ENCODE data around the gene AK3.

DNA sequence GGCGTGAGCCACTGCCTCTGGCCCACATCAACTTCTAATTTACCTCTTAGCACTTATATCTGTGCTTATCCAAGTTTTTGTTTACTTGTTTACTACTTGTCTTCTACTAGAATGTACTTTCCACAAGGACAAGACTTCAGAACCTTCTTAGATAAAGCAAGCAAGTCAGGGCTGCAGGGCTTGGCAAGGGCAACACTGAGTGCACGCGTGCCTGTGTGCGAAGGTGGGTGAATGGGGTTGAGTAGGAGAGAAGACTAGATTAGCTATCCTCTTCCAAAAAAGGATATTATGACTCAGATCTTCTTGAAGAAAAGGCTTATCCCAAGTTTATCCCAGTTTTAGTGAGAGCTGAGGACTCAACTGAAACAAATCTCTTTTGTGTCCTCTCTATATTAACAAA, 19.3 kb downstream of the AK3 start:
- TF ChIP-seq, protein P1, sequence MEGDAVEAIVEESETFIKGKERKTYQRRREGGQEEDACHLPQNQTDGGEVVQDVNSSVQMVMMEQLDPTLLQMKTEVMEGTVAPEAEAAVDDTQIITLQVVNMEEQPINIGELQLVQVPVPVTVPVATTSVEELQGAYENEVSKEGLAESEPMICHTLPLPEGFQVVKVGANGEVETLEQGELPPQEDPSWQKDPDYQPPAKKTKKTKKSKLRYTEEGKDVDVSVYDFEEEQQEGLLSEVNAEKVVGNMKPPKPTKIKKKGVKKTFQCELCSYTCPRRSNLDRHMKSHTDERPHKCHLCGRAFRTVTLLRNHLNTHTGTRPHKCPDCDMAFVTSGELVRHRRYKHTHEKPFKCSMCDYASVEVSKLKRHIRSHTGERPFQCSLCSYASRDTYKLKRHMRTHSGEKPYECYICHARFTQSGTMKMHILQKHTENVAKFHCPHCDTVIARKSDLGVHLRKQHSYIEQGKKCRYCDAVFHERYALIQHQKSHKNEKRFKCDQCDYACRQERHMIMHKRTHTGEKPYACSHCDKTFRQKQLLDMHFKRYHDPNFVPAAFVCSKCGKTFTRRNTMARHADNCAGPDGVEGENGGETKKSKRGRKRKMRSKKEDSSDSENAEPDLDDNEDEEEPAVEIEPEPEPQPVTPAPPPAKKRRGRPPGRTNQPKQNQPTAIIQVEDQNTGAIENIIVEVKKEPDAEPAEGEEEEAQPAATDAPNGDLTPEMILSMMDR (IDR thresholded peaks at IDR 0.05 in 2 of 3, conservative IDR thresholded peaks at IDR 0.05 in 1 of 3; ENCODE audit: control insufficient read depth in 2 of 3, extremely low read depth in 1 of 3, insufficient read depth in 1 of 3, low read depth in 3 of 3, low read length in 3 of 3) = no peak
- TF ChIP-seq, protein P2, sequence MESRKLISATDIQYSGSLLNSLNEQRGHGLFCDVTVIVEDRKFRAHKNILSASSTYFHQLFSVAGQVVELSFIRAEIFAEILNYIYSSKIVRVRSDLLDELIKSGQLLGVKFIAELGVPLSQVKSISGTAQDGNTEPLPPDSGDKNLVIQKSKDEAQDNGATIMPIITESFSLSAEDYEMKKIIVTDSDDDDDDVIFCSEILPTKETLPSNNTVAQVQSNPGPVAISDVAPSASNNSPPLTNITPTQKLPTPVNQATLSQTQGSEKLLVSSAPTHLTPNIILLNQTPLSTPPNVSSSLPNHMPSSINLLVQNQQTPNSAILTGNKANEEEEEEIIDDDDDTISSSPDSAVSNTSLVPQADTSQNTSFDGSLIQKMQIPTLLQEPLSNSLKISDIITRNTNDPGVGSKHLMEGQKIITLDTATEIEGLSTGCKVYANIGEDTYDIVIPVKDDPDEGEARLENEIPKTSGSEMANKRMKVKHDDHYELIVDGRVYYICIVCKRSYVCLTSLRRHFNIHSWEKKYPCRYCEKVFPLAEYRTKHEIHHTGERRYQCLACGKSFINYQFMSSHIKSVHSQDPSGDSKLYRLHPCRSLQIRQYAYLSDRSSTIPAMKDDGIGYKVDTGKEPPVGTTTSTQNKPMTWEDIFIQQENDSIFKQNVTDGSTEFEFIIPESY (IDR thresholded peaks at IDR 0.05) = no peak
- TF ChIP-seq TCF3 (IDR thresholded peaks at IDR 0.05; ENCODE audit: borderline replicate concordance, insufficient read depth, low read depth, low read length) (no peak), MXI1 (IDR thresholded peaks at IDR 0.05; ENCODE audit: low read depth, low read length) (no peak), YY1 (IDR thresholded peaks at IDR 0.05; ENCODE audit: low read depth, low read length) (no peak), EP300 (IDR thresholded peaks at IDR 0.05; ENCODE audit: borderline replicate concordance in 1 of 2, control insufficient read depth in 1 of 2, low read depth in 2 of 2, low read length in 2 of 2) (no peak)
- TF ChIP-seq, protein P3, sequence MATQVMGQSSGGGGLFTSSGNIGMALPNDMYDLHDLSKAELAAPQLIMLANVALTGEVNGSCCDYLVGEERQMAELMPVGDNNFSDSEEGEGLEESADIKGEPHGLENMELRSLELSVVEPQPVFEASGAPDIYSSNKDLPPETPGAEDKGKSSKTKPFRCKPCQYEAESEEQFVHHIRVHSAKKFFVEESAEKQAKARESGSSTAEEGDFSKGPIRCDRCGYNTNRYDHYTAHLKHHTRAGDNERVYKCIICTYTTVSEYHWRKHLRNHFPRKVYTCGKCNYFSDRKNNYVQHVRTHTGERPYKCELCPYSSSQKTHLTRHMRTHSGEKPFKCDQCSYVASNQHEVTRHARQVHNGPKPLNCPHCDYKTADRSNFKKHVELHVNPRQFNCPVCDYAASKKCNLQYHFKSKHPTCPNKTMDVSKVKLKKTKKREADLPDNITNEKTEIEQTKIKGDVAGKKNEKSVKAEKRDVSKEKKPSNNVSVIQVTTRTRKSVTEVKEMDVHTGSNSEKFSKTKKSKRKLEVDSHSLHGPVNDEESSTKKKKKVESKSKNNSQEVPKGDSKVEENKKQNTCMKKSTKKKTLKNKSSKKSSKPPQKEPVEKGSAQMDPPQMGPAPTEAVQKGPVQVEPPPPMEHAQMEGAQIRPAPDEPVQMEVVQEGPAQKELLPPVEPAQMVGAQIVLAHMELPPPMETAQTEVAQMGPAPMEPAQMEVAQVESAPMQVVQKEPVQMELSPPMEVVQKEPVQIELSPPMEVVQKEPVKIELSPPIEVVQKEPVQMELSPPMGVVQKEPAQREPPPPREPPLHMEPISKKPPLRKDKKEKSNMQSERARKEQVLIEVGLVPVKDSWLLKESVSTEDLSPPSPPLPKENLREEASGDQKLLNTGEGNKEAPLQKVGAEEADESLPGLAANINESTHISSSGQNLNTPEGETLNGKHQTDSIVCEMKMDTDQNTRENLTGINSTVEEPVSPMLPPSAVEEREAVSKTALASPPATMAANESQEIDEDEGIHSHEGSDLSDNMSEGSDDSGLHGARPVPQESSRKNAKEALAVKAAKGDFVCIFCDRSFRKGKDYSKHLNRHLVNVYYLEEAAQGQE (IDR thresholded peaks at IDR 0.05; ENCODE audit: low read depth, low read length) = no peak
